ENCODE measurements around the gene CBL. TPM values are rescaled to one million over a fixed set of nuclear protein-coding genes. Genes with fewer than 3 reads are reported as not detected.

CBL gene
- total RNA-seq, 1 donor from 2014 or later = 21.6 TPM

DNA sequence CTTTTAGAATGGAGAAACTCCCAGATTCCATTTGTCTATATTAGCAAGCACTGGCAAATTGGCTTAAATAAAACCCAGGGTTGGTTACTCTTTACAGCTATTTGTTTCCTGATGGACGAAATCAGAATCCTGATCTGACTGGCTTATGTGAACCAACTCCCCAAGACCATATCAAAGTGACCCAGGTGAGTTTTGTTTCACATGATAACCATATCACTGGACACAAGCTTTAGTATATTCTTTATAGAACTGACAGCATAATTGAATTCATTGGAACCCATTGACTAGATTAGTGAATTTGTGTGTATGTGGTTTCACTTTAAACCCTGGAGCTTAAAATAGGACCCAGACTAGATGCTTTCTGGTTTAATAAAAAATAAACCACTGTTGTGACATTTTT, 71.5 kb downstream of the CBL start:
- no peaks in the 10 kb centered on the region for H3K9me3 ChIP-seq
- no peak overlapping the region for H3K27ac ChIP-seq
- intact Hi-C loops (cut with DNase I) = no loop called here
- TF ChIP-seq, protein P1, sequence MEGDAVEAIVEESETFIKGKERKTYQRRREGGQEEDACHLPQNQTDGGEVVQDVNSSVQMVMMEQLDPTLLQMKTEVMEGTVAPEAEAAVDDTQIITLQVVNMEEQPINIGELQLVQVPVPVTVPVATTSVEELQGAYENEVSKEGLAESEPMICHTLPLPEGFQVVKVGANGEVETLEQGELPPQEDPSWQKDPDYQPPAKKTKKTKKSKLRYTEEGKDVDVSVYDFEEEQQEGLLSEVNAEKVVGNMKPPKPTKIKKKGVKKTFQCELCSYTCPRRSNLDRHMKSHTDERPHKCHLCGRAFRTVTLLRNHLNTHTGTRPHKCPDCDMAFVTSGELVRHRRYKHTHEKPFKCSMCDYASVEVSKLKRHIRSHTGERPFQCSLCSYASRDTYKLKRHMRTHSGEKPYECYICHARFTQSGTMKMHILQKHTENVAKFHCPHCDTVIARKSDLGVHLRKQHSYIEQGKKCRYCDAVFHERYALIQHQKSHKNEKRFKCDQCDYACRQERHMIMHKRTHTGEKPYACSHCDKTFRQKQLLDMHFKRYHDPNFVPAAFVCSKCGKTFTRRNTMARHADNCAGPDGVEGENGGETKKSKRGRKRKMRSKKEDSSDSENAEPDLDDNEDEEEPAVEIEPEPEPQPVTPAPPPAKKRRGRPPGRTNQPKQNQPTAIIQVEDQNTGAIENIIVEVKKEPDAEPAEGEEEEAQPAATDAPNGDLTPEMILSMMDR (IDR thresholded peaks at IDR 0.05) = no peak
- no peaks in the 10 kb centered on the region for H3K27me3 ChIP-seq
- no peaks in the 10 kb centered on the region for H3K4me1 ChIP-seq
- H3K4me3 ChIP-seq = no peak overlapping the region
- peaks cover 36 to 56% of the 10 kb centered on the region in 2 donors for H3K36me3 ChIP-seq
- DNase-seq (ENCODE audit: low spot score in 2 of 2) = no peak

DNA sequence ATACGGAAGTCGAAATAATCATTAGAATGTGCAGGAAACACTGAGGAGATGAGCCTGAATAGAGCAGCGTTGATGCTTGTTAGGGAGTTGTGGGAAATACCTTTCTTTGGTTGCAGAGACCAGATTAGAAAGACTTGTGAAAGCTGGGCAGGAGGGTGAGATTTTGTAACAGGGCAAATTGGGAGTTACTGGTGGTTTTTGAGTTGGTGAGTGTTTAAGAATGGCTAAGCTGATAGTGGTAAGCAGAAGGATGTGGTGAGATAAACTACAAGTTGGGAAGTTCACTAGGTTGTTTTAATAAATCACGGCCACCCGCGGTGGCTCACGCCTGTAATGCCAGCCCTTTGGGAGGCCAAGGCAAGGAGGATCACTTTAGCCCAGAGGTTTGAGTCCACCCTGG, 76.4 kb downstream of the CBL start:
- Histone ChIP-seq H3K4me1 (no peaks in the 10 kb centered on the region), H3K9me3 (no peaks in the 10 kb centered on the region), H3K27ac (no peak overlapping the region), H3K36me3 (peaks cover 37 to 41% of the 10 kb centered on the region in 2 donors), H3K27me3 (no peaks in the 10 kb centered on the region), H3K4me3 (no peak overlapping the region)
- TF ChIP-seq, protein P1 (IDR thresholded peaks at IDR 0.05) = no peak
- no peak for DNase-seq (ENCODE audit: low spot score in 2 of 2)
- intact Hi-C loops (cut with DNase I) = no loop called here

DNA sequence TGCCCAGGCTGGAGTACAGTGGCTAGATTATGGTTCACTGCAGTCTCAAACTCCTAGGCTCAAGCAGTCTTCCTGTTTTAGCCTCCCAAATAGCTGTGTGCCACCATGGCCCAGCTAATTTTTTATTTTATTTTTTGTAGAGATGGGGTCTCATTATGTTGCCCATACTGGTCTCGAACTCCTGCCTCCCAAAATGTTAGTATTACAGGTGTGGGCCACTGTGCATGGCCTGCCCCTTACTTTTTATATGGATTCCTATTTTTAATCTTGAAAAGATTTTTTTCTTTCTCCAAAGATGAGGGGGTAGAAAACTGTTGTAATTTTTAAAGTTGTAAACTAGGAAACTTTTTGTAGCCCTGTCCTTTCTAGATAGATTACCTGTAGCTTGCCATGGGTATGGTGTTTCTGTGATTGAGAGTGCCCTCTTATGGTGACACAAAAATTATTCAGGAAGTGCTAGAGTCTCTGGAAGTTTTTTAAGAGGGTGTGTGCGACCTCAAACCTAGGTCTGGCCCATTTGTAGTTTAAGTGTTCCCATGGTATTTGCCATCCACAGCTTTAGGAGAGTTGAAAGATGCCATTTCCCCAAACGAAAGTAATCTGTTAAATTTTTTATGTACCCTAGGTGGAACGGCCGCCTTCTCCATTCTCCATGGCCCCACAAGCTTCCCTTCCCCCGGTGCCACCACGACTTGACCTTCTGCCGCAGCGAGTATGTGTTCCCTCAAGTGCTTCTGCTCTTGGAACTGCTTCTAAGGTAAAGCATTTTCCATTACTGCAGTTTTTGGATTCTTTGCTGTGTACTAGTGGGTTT, 78.4 kb downstream of the CBL start:
- Histone ChIP-seq H3K4me3 (no peak overlapping the region), H3K27ac (no peak overlapping the region), H3K36me3 (peaks cover 23 to 32% of the 10 kb centered on the region in 2 donors), H3K4me1 (no peaks in the 10 kb centered on the region), H3K9me3 (no peaks in the 10 kb centered on the region), H3K27me3 (no peaks in the 10 kb centered on the region)
- TF ChIP-seq, protein P1 (IDR thresholded peaks at IDR 0.05) = peak in 2 of 3 experiments; percentile 29 to 45
- DNase-seq (ENCODE audit: low spot score in 2 of 2) = no peak
- intact Hi-C loops (cut with DNase I) = loop anchor here (2.0 kb wide), 1 partner anchor 78 kb away; the partner anchor contains the start of gene CBL

DNA sequence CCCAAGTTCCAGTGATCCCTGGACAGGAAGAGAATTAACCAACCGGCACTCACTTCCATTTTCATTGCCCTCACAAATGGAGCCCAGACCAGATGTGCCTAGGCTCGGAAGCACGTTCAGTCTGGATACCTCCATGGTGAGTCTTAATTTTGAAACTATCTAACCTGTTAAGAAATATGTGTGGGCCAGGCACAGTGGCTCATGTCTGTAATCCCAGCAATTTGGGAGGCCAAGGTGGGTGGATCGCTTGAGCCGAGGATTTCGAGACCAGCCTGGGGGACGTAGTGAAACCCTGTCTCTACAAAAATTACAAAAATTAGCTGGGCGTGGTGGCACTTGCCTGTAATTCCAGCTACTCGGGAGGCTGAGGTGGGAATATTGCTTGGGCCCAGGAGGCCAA, 79.3 kb downstream of the CBL start:
- no peak overlapping the region for H3K4me3 ChIP-seq
- H3K27ac ChIP-seq = no peak overlapping the region
- no peak for DNase-seq (ENCODE audit: low spot score in 2 of 2)
- intact Hi-C loops (cut with DNase I) = loop anchor here (2.0 kb wide), 1 partner anchor 79 kb away; the partner anchor contains the start of gene CBL
- TF ChIP-seq, protein P1 (IDR thresholded peaks at IDR 0.05) = no peak
- H3K9me3 ChIP-seq = no peaks in the 10 kb centered on the region
- H3K4me1 ChIP-seq = no peaks in the 10 kb centered on the region
- no peaks in the 10 kb centered on the region for H3K27me3 ChIP-seq
- peaks cover 26% of the 10 kb centered on the region in 2 donors for H3K36me3 ChIP-seq

DNA sequence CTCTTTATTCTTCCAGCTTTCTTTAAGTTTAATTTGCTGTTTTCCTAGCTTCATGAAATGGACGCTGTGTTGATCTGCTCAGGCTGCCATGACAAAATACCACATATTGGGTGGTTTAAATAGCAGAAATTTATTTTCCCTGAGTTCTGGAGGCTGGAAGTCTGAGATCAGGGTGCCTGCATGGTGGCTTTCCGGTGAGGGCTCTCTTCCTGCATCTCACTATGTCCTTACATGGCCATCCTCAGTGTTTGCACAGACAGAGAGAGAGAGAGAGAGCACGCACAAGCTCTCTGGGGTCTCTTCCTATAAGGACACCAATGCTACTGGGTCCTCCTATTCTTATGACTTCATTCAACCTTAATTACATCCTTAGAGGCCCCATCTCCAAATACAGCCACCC, 82.1 kb downstream of the CBL start:
- intact Hi-C loops (cut with DNase I) = no loop called here
- H3K36me3 ChIP-seq = peaks cover 30 to 36% of the 10 kb centered on the region in 2 donors
- no peak for DNase-seq (ENCODE audit: low spot score in 2 of 2)

More for the DNA sequence above, 82.1 kb downstream of the CBL start:
- peaks cover 0 to 5% of the 10 kb centered on the region in 2 donors for H3K9me3 ChIP-seq
- H3K27ac ChIP-seq = no peak overlapping the region
- H3K27me3 ChIP-seq = no peaks in the 10 kb centered on the region
- no peak overlapping the region for H3K4me3 ChIP-seq
- TF ChIP-seq, protein P1 (IDR thresholded peaks at IDR 0.05) = no peak
- no peaks in the 10 kb centered on the region for H3K4me1 ChIP-seq

Measured in ascending aorta (tissue), 2 donors.